Measurements from ENCODE around the gene RPS6KC1. TPM values are rescaled to one million over a fixed set of nuclear protein-coding genes. Genes with fewer than 3 reads are reported as not detected.
"Not testable (repeated sequence)": the region's sequence is repeated elsewhere in the genome, so short reads cannot be mapped to it uniquely, and the experiment has no call there.

RPS6KC1 gene
- total and polyA plus RNA-seq, 5 donors = 4.3 to 14.6 (median 11.5) TPM

DNA sequence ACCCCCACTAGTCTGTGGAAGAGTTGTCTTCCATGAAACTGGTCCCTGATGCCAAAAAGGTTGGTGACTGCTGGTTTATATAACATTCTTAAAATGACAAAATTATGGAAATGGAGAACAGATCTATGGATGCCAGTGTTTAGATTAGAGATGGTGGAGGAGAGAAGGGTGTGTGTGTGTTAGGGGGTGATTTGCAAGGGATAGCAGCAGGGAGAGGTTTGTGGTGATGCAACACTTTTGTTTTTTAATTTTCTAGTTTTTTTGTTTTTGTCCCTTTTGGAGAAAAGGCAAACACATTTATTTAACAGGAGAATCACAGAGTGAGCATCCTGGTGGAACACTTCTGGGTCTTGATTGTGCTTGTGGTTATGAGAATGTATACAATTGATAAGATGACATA lies 143.8 kb downstream of the RPS6KC1 start:
- ATAC-seq = no peak
- Histone ChIP-seq H3K9me3 (ENCODE audit: control insufficient read depth, low read length) (no peaks in the 10 kb centered on the region), H3K4me3 (ENCODE audit: low read length) (no peak overlapping the region), H3K4me1 (ENCODE audit: control insufficient read depth, insufficient read depth, low read length) (no peaks in the 10 kb centered on the region), H3K27ac (ENCODE audit: low read length) (no peak overlapping the region), H3K27me3 (ENCODE audit: control insufficient read depth, insufficient read depth) (no peaks in the 10 kb centered on the region)
- intact Hi-C loops (cut with DNase I) = no loop called here
- DNase-seq = no peak

DNA sequence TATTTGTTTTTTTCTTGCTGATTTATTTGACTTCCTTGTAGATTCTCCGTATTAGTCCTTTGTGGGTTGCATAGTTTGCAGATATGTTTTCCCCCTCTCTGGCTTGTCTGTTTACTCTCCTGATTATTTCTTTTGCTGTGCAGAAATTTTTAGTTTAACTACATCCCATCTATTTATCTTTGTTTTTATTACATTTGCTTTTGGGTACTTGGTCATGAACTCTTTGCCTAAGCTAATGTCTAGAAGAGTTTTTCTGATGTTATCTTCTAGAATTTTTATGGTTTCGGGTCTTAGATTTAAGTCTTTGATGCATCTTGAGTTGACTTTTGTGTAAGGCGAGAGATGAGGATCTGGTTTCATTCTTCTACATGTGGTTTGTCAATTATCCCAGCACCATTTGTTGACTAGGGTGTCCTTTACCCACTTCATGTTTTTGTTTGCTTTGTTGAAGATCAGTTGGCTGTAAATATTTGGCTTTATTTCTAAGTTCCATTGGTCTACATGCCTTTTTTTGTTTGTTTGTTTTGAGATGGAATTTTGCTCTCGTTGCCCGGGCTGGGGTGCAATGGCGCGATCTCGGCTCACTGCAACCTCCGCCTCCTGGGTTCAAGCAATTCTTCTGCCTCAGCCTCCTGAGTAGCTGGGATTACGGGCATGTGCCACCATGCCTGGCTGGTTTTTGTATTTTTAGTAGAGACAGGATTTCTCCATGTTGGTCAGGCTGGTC lies 145.4 kb downstream of the RPS6KC1 start:
- H3K9me3 ChIP-seq (ENCODE audit: control insufficient read depth, low read length); intact Hi-C loops (cut with DNase I); H3K4me3 ChIP-seq (ENCODE audit: low read length); DNase-seq; H3K27ac ChIP-seq (ENCODE audit: low read length); ATAC-seq; H3K27me3 ChIP-seq (ENCODE audit: control insufficient read depth, insufficient read depth); H3K4me1 ChIP-seq (ENCODE audit: control insufficient read depth, insufficient read depth, low read length): not testable (repeated sequence)
- 95% methylated on average over 10 of the region's 10 CpGs for WGBS

DNA sequence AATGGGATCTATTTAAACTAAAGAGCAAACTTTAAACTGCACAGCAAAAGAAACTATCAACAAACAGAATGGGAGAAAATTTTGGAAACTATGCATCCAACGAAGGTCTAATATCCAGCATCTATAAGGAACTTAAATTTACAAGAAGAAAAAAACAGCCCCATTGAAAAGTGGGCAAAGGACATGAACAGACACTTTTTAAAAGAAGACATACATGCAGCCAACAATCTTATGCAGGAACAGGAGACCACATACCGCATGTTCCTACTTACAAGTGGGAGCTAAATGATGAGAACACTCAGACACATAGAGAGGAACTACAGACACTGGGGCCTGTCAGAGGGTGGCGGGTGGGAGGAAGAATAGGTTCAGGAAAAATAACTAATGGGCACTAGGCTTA lies 149.6 kb downstream of the RPS6KC1 start:
- intact Hi-C loops (cut with DNase I) = no loop called here
- 96% methylated on average over 3 of the region's 3 CpGs for WGBS
- DNase-seq = no peak
- H3K4me3 ChIP-seq (ENCODE audit: low read length) = no peak overlapping the region
- no peak overlapping the region for H3K27ac ChIP-seq (ENCODE audit: low read length)
- ATAC-seq = no peak
- H3K27me3 ChIP-seq (ENCODE audit: control insufficient read depth, insufficient read depth) = no peaks in the 10 kb centered on the region
- H3K4me1 ChIP-seq (ENCODE audit: control insufficient read depth, insufficient read depth, low read length) = no peaks in the 10 kb centered on the region
- H3K9me3 ChIP-seq (ENCODE audit: control insufficient read depth, low read length) = no peaks in the 10 kb centered on the region

GRCh38 chr1:213201380-213202155 lies 150.5 kb downstream of the RPS6KC1 start:
- WGBS = 95% methylated on average over 1 of the region's 1 CpG
- Histone ChIP-seq H3K4me3 (ENCODE audit: low read length) (no peak overlapping the region), H3K27ac (ENCODE audit: low read length) (no peak overlapping the region), H3K27me3 (ENCODE audit: control insufficient read depth, insufficient read depth) (no peaks in the 10 kb centered on the region), H3K9me3 (ENCODE audit: control insufficient read depth, low read length) (no peaks in the 10 kb centered on the region), H3K4me1 (ENCODE audit: control insufficient read depth, insufficient read depth, low read length) (no peaks in the 10 kb centered on the region)
- no peak for DNase-seq
- intact Hi-C loops (cut with DNase I) = no loop called here
- ATAC-seq = no peak

DNA sequence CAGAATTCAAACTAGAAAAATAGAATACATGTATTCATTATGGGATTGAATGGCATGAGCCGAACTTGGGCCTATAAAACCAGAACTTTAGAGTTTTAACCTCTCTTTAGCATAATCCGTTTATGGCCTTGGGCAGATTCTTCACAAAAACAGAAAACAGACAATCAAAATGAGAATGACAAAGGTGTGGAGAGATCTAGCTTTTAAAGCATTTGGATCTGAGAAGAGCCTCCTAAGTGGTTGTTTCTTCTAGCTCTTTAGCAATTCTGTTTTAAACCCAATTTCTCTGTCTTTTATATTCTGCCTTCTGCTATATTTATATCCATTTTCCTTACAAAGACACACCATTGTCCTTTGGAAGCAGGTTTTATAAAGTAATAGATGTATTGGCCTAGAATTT lies 160.2 kb downstream of the RPS6KC1 start:
- no peaks in the 10 kb centered on the region for H3K27me3 ChIP-seq (ENCODE audit: control insufficient read depth, insufficient read depth)
- no peaks in the 10 kb centered on the region for H3K9me3 ChIP-seq (ENCODE audit: control insufficient read depth, low read length)
- H3K4me3 ChIP-seq (ENCODE audit: low read length) = no peak overlapping the region
- DNase-seq = no peak
- 96% methylated on average over 2 of the region's 2 CpGs for WGBS
- H3K27ac ChIP-seq (ENCODE audit: low read length) = no peak overlapping the region
- no peak for ATAC-seq
- no peaks in the 10 kb centered on the region for H3K4me1 ChIP-seq (ENCODE audit: control insufficient read depth, insufficient read depth, low read length)
- intact Hi-C loops (cut with DNase I) = no loop called here

- H3K4me3 ChIP-seq (ENCODE audit: low read length); H3K9me3 ChIP-seq (ENCODE audit: control insufficient read depth, low read length); H3K27me3 ChIP-seq (ENCODE audit: control insufficient read depth, insufficient read depth); H3K4me1 ChIP-seq (ENCODE audit: control insufficient read depth, insufficient read depth, low read length); ATAC-seq; DNase-seq; H3K27ac ChIP-seq (ENCODE audit: low read length); intact Hi-C loops (cut with DNase I): not testable (repeated sequence)
- WGBS = 100% methylated on average over 2 of the region's 2 CpGs
Observed at GRCh38 chr1:213219076-213219475, 168.0 kb downstream of the RPS6KC1 start.

GRCh38 chr1:213221209-213221608 lies 170.2 kb downstream of the RPS6KC1 start:
- no peaks in the 10 kb centered on the region for H3K27me3 ChIP-seq (ENCODE audit: control insufficient read depth, insufficient read depth)
- no peak overlapping the region for H3K27ac ChIP-seq (ENCODE audit: low read length)
- ATAC-seq (no peak), DNase-seq (no peak)
- no peak overlapping the region for H3K4me3 ChIP-seq (ENCODE audit: low read length)
- no peaks in the 10 kb centered on the region for H3K4me1 ChIP-seq (ENCODE audit: control insufficient read depth, insufficient read depth, low read length)
- intact Hi-C loops (cut with DNase I) = no loop called here
- no peaks in the 10 kb centered on the region for H3K9me3 ChIP-seq (ENCODE audit: control insufficient read depth, low read length)
- WGBS = 83% methylated on average over 4 of the region's 4 CpGs

GRCh38 chr1:213227458-213227857 lies 176.4 kb downstream of the RPS6KC1 start:
- no peak overlapping the region for H3K27ac ChIP-seq (ENCODE audit: low read length)
- ATAC-seq = no peak
- no peak for DNase-seq
- H3K27me3 ChIP-seq (ENCODE audit: control insufficient read depth, insufficient read depth) = no peaks in the 10 kb centered on the region
- no peaks in the 10 kb centered on the region for H3K4me1 ChIP-seq (ENCODE audit: control insufficient read depth, insufficient read depth, low read length)
- no peak overlapping the region for H3K4me3 ChIP-seq (ENCODE audit: low read length)
- WGBS = 92% methylated on average over 2 of the region's 2 CpGs
- no peaks in the 10 kb centered on the region for H3K9me3 ChIP-seq (ENCODE audit: control insufficient read depth, low read length)
- intact Hi-C loops (cut with DNase I) = no loop called here

GRCh38 chr1:213231795-213232231 lies 180.8 kb downstream of the RPS6KC1 start:
- intact Hi-C loops (cut with DNase I) = no loop called here
- no peak overlapping the region for H3K4me3 ChIP-seq (ENCODE audit: low read length)
- H3K9me3 ChIP-seq (ENCODE audit: control insufficient read depth, low read length) = no peaks in the 10 kb centered on the region
- no peaks in the 10 kb centered on the region for H3K27me3 ChIP-seq (ENCODE audit: control insufficient read depth, insufficient read depth)
- H3K4me1 ChIP-seq (ENCODE audit: control insufficient read depth, insufficient read depth, low read length) = no peaks in the 10 kb centered on the region
- DNase-seq (no peak), ATAC-seq (no peak)
- 70% methylated on average over 4 of the region's 4 CpGs for WGBS
- no peak overlapping the region for H3K27ac ChIP-seq (ENCODE audit: low read length)

DNA sequence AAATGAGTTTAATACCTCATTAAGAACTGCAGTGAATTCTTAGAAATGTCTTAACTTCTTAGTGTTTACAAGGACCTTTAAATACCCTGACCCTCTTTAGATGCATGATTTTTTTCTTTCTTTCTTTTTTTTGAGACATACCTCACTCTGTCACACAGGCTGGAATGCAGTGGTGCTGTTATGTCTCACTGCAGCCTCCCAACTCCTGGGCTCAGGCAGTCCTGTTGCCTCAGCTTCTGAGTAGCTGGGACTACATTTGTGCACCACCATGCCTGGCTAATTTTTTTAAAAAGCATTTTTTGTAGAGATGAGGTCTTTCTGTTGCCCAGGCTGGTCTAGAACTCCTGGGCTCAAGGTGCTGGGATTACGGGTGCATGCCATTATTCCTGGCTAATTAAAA lies 191.8 kb downstream of the RPS6KC1 start:
- 94% methylated on average over 1 of the region's 1 CpG for whole genome bisulfite sequencing
- no peak overlapping the region for H3K4me3 ChIP-seq (ENCODE audit: low read length)
- H3K27ac ChIP-seq (ENCODE audit: low read length) = no peak overlapping the region
- ATAC-seq (no peak), DNase-seq (no peak)
- no peaks in the 10 kb centered on the region for H3K27me3 ChIP-seq (ENCODE audit: control insufficient read depth, insufficient read depth)
- H3K9me3 ChIP-seq (ENCODE audit: control insufficient read depth, low read length) = no peaks in the 10 kb centered on the region
- H3K4me1 ChIP-seq (ENCODE audit: control insufficient read depth, insufficient read depth, low read length) = no peaks in the 10 kb centered on the region
- intact Hi-C loops (cut with DNase I) = loop anchor here in 2 of 4 donors (10.0 kb wide), 1 partner anchor 882 kb away; no protein-coding TSS in a partner anchor

- ATAC-seq (no peak), DNase-seq (no peak)
- no peaks in the 10 kb centered on the region for H3K9me3 ChIP-seq (ENCODE audit: control insufficient read depth, low read length)
- H3K4me1 ChIP-seq (ENCODE audit: control insufficient read depth, insufficient read depth, low read length) = no peaks in the 10 kb centered on the region
- no peaks in the 10 kb centered on the region for H3K27me3 ChIP-seq (ENCODE audit: control insufficient read depth, insufficient read depth)
- intact Hi-C loops (cut with DNase I) = loop anchor here in 2 of 4 donors (10.0 kb wide), 1 partner anchor 880 kb away; no protein-coding TSS in a partner anchor
- H3K27ac ChIP-seq (ENCODE audit: low read length) = no peak overlapping the region
- 45% methylated on average over 3 of the region's 3 CpGs for WGBS
- H3K4me3 ChIP-seq (ENCODE audit: low read length) = no peak overlapping the region
Observed at GRCh38 chr1:213244664-213245091, 193.6 kb downstream of the RPS6KC1 start.
